Neural crest cell (in vitro differentiated cells): Measurements from ENCODE around the gene MARCKSL1. TPM values are rescaled to one million over a fixed set of nuclear protein-coding genes. Genes with fewer than 3 reads are reported as not detected.
"Not testable (repeated sequence)": the region's sequence is repeated elsewhere in the genome, so short reads cannot be mapped to it uniquely, and the experiment has no call there.

Experiments
- DNase-seq: peaks from one replicate; pipeline ENCODE4 v3.0.0; 2021; ENCODE audit warnings: low read depth, mixed read lengths, low spot score
- H3K27ac Mint-ChIP-seq: one replicate; pipeline ENCODE4 v1.8.0; 2021; ENCODE audit warnings: mild to moderate bottlenecking, mixed read lengths; ENCODE audit not compliant: unreplicated experiment
- H3K27me3 Mint-ChIP-seq: 2 replicates; pipeline ENCODE4 v1.8.0; 2021; ENCODE audit warnings: low read depth, mild to moderate bottlenecking, mixed read lengths
- H3K36me3 Mint-ChIP-seq: 2 replicates; pipeline ENCODE4 v1.8.0; 2021; ENCODE audit warnings: low read depth, mild to moderate bottlenecking, mixed read lengths
- H3K4me1 Mint-ChIP-seq: 2 replicates; pipeline ENCODE4 v1.8.0; 2021; ENCODE audit warnings: mixed read lengths
- H3K4me3 Mint-ChIP-seq: one replicate; pipeline ENCODE4 v1.8.0; 2021; ENCODE audit warnings: mild to moderate bottlenecking, mixed read lengths
- H3K9me3 Mint-ChIP-seq: 2 replicates; pipeline ENCODE4 v1.8.0; 2021; ENCODE audit warnings: mixed read lengths
- CTCF ChIP-seq: fragments of 200-600 bp; sonication (generic); conservative IDR thresholded peaks from 2 replicates; pipeline ENCODE4 v1.5.0; 2021; ENCODE audit warnings: antibody characterized with exemption, mild to moderate bottlenecking
- total RNA-seq: library from RNA; stranded (reverse); gene quantifications from 2 replicates; pipeline ENCODE4 v1.2.1, GENCODE V29; 2021

The MARCKSL1 gene
- total RNA-seq, 1 donor from 2014 or later = 952 TPM

GRCh38 chr1:32356478-32356877 is 20.4 kb upstream of the MARCKSL1 start:
- Mint-ChIP-seq H3K4me3 (peak overlapping the region; percentile 19), H3K27me3 (peaks cover 3% of the 10 kb centered on the region), H3K27ac (no peak overlapping the region), H3K36me3 (no peaks in the 10 kb centered on the region), H3K4me1 (peaks cover 53% of the 10 kb centered on the region), H3K9me3 (no peaks in the 10 kb centered on the region)
- no peak for TF ChIP-seq CTCF
- no peak for DNase-seq

- DNase-seq, H3K36me3 Mint-ChIP-seq, H3K4me3 Mint-ChIP-seq, H3K9me3 Mint-ChIP-seq, H3K27me3 Mint-ChIP-seq: not testable (repeated sequence)
- H3K4me1 Mint-ChIP-seq = peaks cover 49% of the 10 kb centered on the region
- H3K27ac Mint-ChIP-seq = peak overlapping the region; percentile 1
These were observed 19.7 kb upstream of the MARCKSL1 start for GRCh38 chr1:32355778-32356177.

GRCh38 chr1:32353886-32354570 is 18.0 kb upstream of the MARCKSL1 start:
- H3K27me3 Mint-ChIP-seq = peaks cover 4% of the 10 kb centered on the region

GRCh38 chr1:32353431-32353830 is 17.4 kb upstream of the MARCKSL1 start:
- H3K27me3 Mint-ChIP-seq = peaks cover 4% of the 10 kb centered on the region
- DNase-seq = no peak
- peaks cover 4% of the 10 kb centered on the region for H3K9me3 Mint-ChIP-seq
- H3K4me3 Mint-ChIP-seq = peak overlapping the region; percentile 83
- peak overlapping the region; percentile 40 for H3K27ac Mint-ChIP-seq
- no peak for TF ChIP-seq CTCF
- peaks cover 5% of the 10 kb centered on the region for H3K36me3 Mint-ChIP-seq
- H3K4me1 Mint-ChIP-seq = peaks cover 59% of the 10 kb centered on the region

More at GRCh38 chr1:32353886-32354570, 18.0 kb upstream of the MARCKSL1 start:
- peaks cover 4% of the 10 kb centered on the region for H3K9me3 Mint-ChIP-seq
- peaks cover 54% of the 10 kb centered on the region for H3K4me1 Mint-ChIP-seq
- H3K27ac Mint-ChIP-seq = peak overlapping the region; percentile 77
- TF ChIP-seq CTCF = no peak
- no peak for DNase-seq
- peak overlapping the region; percentile 83 for H3K4me3 Mint-ChIP-seq
- peaks cover 5% of the 10 kb centered on the region for H3K36me3 Mint-ChIP-seq

- Mint-ChIP-seq H3K27me3 (peaks cover 4% of the 10 kb centered on the region), H3K27ac (no peak overlapping the region), H3K9me3 (peaks cover 4% of the 10 kb centered on the region), H3K4me1 (peaks cover 65% of the 10 kb centered on the region), H3K4me3 (peak overlapping the region; percentile 83), H3K36me3 (peaks cover 5% of the 10 kb centered on the region)
- TF ChIP-seq CTCF = no peak
- no peak for DNase-seq
These were observed 16.9 kb upstream of the MARCKSL1 start for GRCh38 chr1:32352831-32353383.

- TF ChIP-seq CTCF = no peak
- H3K4me3 Mint-ChIP-seq = peak overlapping the region; percentile 83
- H3K9me3 Mint-ChIP-seq = peaks cover 4% of the 10 kb centered on the region
- peaks cover 4% of the 10 kb centered on the region for H3K27me3 Mint-ChIP-seq
- peak overlapping the region; percentile 43 for H3K27ac Mint-ChIP-seq
- H3K4me1 Mint-ChIP-seq = peaks cover 61% of the 10 kb centered on the region
- DNase-seq = no peak
- H3K36me3 Mint-ChIP-seq = peaks cover 5% of the 10 kb centered on the region
These were observed 16.3 kb upstream of the MARCKSL1 start for GRCh38 chr1:32352239-32352745.
